ENCODE data around the gene COL18A1.
"Not testable (repeated sequence)": the region's sequence is repeated elsewhere in the genome, so short reads cannot be mapped to it uniquely, and the experiment has no call there.

The COL18A1 gene

GRCh38 chr21:45550522-45551210 lies 145.7 kb downstream of the COL18A1 start:
- no peak for DNase-seq

GRCh38 chr21:45551316-45551715 lies 146.4 kb downstream of the COL18A1 start:
- no peak for DNase-seq

GRCh38 chr21:45551783-45552695 lies 147.1 kb downstream of the COL18A1 start:
- DNase-seq: no peak

GRCh38 chr21:45552696-45553391 lies 147.9 kb downstream of the COL18A1 start:
- DNase-seq: no peak

DNA sequence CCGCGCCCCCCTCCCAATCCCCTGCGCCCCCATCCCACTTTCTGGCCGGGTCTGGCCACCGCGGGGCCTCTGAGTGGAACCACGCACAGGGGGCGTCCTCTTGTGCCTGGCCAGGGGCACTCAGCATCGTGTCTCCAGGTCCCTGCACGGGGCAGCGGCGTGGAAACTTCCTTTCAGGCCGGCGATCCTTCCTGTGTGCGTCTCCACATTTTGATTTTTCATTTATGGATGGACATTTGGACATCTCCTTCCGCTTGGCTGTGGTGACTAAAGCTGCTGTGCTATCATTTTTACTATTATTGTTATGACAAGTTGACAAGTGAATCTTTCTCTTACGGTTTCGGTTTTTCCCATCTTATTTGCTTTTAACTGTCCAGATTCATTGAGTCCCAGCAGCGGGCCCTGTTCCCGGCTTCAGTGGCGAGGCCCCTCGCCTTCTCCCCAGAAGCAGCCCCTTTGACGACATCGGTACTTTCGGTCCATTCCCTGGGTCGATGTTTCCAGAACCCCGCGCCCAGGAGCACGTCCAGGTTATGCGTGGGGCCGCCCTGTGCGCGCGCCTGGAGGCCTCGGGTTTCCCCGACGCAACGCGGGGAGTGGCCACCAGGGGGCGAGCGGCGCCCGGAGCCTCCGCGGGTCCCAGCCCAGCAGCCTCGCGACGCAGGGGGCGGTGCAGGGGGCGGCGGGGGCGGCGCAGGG lies 149.7 kb downstream of the COL18A1 start:
- no peak for DNase-seq

DNA sequence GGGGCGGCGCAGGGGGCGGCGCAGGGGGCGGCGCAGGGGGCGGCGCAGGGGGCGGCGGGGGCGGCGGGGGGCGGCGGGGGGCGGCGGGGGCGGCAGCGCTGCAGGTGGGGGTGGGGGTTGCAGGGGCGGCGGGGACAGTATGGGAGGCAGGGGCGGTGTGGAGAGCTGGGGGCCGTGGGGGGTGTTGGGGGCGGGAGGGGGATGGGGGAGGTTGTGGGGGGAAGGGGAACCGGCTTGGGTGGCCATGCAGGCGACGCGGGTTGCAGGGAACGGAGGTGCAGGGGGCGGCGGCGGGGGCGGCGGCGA lies 150.2 kb downstream of the COL18A1 start:
- DNase-seq: no peak

GRCh38 chr21:45555557-45556301 lies 150.8 kb downstream of the COL18A1 start:
- no peak for DNase-seq

- no peak for DNase-seq
These were observed 151.3 kb downstream of the COL18A1 start for GRCh38 chr21:45556302-45556644.

- DNase-seq: no peak
These were observed 152.0 kb downstream of the COL18A1 start for GRCh38 chr21:45556645-45557615.

- no peak for DNase-seq
These were observed 152.7 kb downstream of the COL18A1 start for GRCh38 chr21:45557616-45558043.

GRCh38 chr21:45558044-45558721 lies 153.2 kb downstream of the COL18A1 start:
- DNase-seq: no peak

DNA sequence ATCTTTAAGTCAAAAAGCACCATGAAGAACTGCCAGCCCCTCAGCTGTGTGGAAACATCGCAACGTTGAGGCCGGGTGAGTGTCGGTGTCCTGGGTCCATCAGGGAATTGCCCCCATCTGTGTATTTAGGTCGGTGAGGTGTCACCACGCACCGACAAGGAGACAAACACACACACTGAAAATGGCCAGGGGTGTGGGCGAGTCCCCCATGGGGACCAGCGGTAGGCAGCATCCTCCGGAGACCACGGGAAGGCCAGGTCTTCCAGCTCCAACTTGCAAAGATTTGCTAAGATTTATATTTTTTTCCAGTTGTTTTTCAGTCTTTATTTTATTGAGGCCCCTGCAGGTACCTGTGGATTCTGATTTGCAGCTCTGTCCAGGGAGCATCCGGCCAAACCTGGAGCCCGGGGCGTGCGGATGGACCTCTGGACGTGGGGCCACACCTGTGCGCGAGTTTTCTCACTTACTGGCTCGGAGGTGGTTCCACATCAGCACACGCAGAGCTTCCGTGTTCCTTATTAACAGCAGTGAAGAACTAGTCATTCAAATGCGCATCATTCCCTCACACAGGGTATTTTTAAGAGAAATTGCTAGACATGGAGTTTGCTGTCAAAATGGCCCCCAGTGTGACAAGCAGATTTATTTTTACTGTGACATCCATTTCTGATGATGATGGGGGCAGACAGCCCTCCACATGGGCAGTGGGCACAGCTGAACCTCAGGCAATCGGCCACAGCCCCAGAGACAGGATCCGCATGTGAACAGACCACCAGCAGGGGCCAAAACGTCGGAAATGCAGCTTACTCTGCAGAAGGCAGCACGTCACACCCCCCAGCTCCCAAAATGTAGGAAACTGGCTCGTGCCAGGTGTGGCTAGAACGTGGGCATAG lies 154.5 kb downstream of the COL18A1 start:
- DNase-seq: no peak

DNA sequence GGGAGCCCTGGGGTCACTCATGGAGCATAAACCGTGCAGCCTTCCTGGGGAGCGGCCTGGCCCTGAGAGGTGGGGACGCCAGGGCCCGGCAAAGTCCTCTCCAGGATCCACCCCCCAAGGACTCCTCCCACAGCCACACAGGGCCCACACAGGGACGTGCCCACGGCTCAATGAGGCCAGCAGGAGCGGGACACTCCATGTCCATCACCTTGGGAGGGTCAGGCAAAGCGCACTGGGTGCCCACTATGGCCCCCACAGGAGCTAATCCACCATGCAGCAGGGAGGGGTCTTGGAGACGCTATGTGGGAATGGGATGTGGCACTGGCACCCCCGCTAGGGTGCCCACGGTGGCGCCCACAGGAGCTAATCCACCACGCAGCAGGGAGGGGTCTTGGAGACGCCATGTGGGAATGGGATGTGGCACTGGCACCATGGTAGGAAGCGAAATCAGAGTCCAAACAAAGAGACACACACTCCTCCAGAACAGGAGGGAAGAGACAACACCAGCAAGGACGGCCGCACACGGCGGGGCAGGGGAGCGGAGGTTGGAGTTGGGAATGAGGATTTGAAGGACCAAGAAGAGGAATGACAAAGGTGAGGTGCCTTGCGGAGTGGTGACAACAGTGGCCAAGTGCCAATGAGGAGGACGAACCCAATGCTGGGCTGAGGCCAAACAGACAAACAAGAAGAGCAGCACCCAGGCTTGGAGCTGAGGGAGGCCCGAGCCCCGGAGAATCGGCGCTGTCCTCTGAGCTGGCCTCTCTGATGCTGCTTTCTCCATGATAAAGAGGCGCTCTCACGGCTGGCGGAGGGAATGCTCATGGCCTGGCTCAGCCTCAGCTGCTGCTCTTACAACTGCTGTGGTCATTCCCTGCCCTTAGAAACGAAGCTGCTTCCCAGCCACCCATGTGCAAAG lies 155.4 kb downstream of the COL18A1 start:
- DNase-seq: no peak

DNA sequence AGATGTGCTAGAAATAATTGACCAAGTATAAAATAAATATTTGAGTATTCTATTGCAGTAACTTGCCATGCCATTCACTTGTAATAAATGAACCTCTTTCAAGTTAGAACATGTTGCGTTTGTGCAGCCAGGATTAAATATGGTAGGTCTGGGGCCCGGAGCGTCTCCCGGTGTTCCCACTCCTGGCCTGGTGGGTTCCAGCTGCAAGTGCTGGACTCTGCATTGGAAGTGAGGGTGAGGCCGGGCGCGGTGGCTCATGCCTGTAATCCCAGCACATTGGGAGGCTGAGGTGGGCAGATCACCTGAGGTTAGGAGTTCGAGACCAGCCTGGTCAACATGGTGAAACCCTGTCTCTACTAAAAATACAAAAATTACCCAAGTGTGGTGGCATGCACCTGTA lies 156.3 kb downstream of the COL18A1 start:
- DNase-seq: not testable (repeated sequence)

DNA sequence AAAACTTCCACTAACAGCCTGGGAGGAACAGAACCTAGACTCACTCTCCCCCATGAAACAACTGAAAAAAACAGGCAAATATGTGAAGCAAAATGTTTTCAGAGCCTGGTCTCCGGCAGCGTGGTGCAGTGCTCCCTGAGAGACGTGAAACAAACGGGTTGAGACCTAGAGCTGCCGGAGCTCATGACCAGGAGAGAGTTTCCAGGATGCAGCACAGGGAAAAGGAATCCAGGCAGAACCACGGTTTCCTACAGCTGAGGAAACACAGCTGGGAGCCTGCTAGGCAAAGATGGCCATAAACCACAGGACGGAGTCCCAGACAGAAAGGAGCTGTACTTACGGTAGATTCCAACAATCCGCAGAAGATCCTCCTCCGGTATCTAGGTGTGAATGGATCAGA lies 157.4 kb downstream of the COL18A1 start:
- no peak for DNase-seq

DNA sequence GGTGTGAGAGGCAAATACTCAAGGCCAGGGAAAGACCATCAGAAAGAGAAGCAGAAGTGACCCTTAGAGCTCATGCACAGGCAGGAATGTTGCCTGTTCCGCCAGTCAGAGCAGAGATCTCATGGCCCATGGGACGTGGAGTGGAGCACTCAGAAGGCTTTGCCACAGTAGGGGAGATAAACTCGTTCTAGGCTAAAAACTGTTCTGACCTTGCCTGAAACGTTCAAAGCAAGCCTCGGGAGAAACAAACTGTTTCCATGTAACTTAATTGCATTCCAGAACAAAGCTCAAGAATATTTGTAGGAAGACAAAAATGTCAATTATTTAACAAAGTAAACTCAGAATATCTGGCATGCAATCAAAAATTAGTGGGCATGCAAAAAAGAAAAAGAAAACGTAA lies 158.0 kb downstream of the COL18A1 start:
- DNase-seq: no peak
